ENCODE measurements around the gene ZCCHC7. TPM values are rescaled to one million over a fixed set of nuclear protein-coding genes. Genes with fewer than 3 reads are reported as not detected.

The ZCCHC7 gene
- total RNA-seq, 1 experiment from 2014 or later = 14.7 TPM

GRCh38 chr9:37405350-37405749, 285.0 kb downstream of the ZCCHC7 start:
- no peak for DNase-seq (ENCODE audit: low read depth)

GRCh38 chr9:37405764-37406380, 285.5 kb downstream of the ZCCHC7 start:
- no peak for DNase-seq (ENCODE audit: low read depth)

- no peak for DNase-seq (ENCODE audit: low read depth)
Measured at GRCh38 chr9:37406603-37407401, 286.4 kb downstream of the ZCCHC7 start.

- no peak for DNase-seq (ENCODE audit: low read depth)
Measured at GRCh38 chr9:37407468-37407867, 287.1 kb downstream of the ZCCHC7 start.

Other genes with a start within 250 kb of the ZCCHC7 start
- gene PAX5, start 86.3 kb upstream of the ZCCHC7 start, total RNA-seq (2014; rRNA removed; shearing (Covaris generic)) = not detected in 2 replicates

Data from RPMI7951 (cell line).